GM23338 (cell line): ENCODE results near the gene RIMS1. TPM values are rescaled to one million over a fixed set of nuclear protein-coding genes. Genes with fewer than 3 reads are reported as not detected.

Experiments
- ATAC-seq: fragments of 200-7000 bp; cut with Tn5 transposase; 3 replicates; pipeline ENCODE4 v1.9.1; 2020
- DNase-seq: peaks from one replicate; pipeline ENCODE4 v3.0.0-alpha.2; 2015; ENCODE audit warnings: low spot score
- H2AFZ ChIP-seq: fragments of 200-600 bp; sonication (generic); 2 replicates; pipeline ENCODE4 v1.8.0; 2016; ENCODE audit warnings: antibody characterized with exemption, mild to moderate bottlenecking, moderate library complexity
- H3F3A ChIP-seq: fragments of 200-600 bp; sonication (generic); replicated peaks from 2 replicates; pipeline ENCODE4 v1.8.0; 2017; ENCODE audit warnings: antibody characterized with exemption, mixed run types, low read depth
- H3K27ac ChIP-seq: fragments of 200-600 bp; sonication (generic); 2 replicates; pipeline ENCODE4 v1.6.1; 2016; ENCODE audit warnings: low read depth
- H3K27me3 ChIP-seq: fragments of 200-600 bp; sonication (generic); 2 replicates; pipeline ENCODE4 v1.8.0; 2016; ENCODE audit warnings: mild to moderate bottlenecking, mixed run types, moderate library complexity; ENCODE audit not compliant: insufficient read depth
- H3K36me3 ChIP-seq: fragments of 200-600 bp; sonication (generic); 2 replicates; pipeline ENCODE4 v1.8.0; 2016; ENCODE audit warnings: mild to moderate bottlenecking; ENCODE audit not compliant: insufficient read depth
- H3K4me1 ChIP-seq: fragments of 200-600 bp; sonication (generic); 2 replicates; pipeline ENCODE4 v1.8.0; 2016; ENCODE audit warnings: mild to moderate bottlenecking, moderate library complexity; ENCODE audit not compliant: insufficient read depth
- H3K4me2 ChIP-seq: fragments of 200-600 bp; sonication (generic); 2 replicates; pipeline ENCODE4 v1.7.1; 2017; ENCODE audit warnings: mixed run types
- H3K4me3 ChIP-seq: fragments of 200-600 bp; sonication (generic); 2 replicates; pipeline ENCODE4 v1.6.1; 2016; ENCODE audit warnings: mixed run types
- H3K79me2 ChIP-seq: fragments of 200-600 bp; sonication (generic); replicated peaks from 2 replicates; pipeline ENCODE4 v1.8.0; 2017; ENCODE audit warnings: mild to moderate bottlenecking; ENCODE audit not compliant: insufficient read depth
- H3K9me2 ChIP-seq: fragments of 200-600 bp; sonication (generic); 2 replicates; pipeline ENCODE4 v1.8.0; 2017; ENCODE audit not compliant: insufficient read depth
- H4K20me1 ChIP-seq: fragments of 200-600 bp; sonication (generic); replicated peaks from 2 replicates; pipeline ENCODE4 v1.8.0; 2017; ENCODE audit warnings: mild to moderate bottlenecking; ENCODE audit not compliant: insufficient read depth
- H3K27ac Mint-ChIP-seq: 2 replicates; pipeline ENCODE4 v1.8.0; 2020; ENCODE audit warnings: inconsistent platforms, mild to moderate bottlenecking, moderate library complexity, mixed read lengths
- H3K27me3 Mint-ChIP-seq: 3 replicates; pipeline ENCODE4 v1.8.0; 2022; ENCODE audit warnings: low read depth, mild to moderate bottlenecking, moderate library complexity, mixed read lengths, inconsistent platforms; ENCODE audit not compliant: insufficient read depth, poor library complexity
- H3K36me3 Mint-ChIP-seq: 3 replicates; pipeline ENCODE4 v1.8.0; 2021; ENCODE audit warnings: low read depth, mild to moderate bottlenecking, inconsistent platforms, moderate library complexity, mixed read lengths
- H3K4me1 Mint-ChIP-seq: 3 replicates; pipeline ENCODE4 v1.8.0; 2020; ENCODE audit warnings: mild to moderate bottlenecking, inconsistent platforms, mixed read lengths
- H3K4me3 Mint-ChIP-seq: 3 replicates; pipeline ENCODE4 v1.8.0; 2021; ENCODE audit warnings: moderate library complexity, mild to moderate bottlenecking, inconsistent platforms, mixed read lengths
- H3K9me3 Mint-ChIP-seq: 3 replicates; pipeline ENCODE4 v1.8.0; 2020; ENCODE audit warnings: moderate library complexity, mild to moderate bottlenecking, inconsistent platforms, mixed read lengths
- CREB1 ChIP-seq: fragments of 250-450 bp; sonication (Bioruptor Pico); IDR thresholded peaks from 2 replicates; pipeline ENCODE4 v1.5.0; 2020; ENCODE audit warnings: low read depth, mild to moderate bottlenecking, moderate library complexity
- EZH2 ChIP-seq: fragments of 200-600 bp; sonication (generic); IDR thresholded peaks from one replicate; pipeline ENCODE4 v1.8.0; 2017; ENCODE audit warnings: antibody characterized with exemption, mild to moderate bottlenecking, low read depth; ENCODE audit not compliant: unreplicated experiment
- EZH2phosphoT487 ChIP-seq: fragments of 200-600 bp; sonication (generic); IDR thresholded peaks from one replicate; pipeline ENCODE4 v1.8.1; 2018; ENCODE audit warnings: antibody characterized with exemption; ENCODE audit not compliant: unreplicated experiment
- JUNB ChIP-seq: IDR thresholded peaks from one replicate; pipeline ENCODE4 v1.6.1; 2016; ENCODE audit warnings: antibody characterized with exemption; ENCODE audit not compliant: unreplicated experiment
- NANOG ChIP-seq: IDR thresholded peaks from 2 replicates; pipeline ENCODE4 v1.6.1; 2016; ENCODE audit warnings: antibody characterized with exemption, borderline replicate concordance
- POLR2AphosphoS5 ChIP-seq: IDR thresholded peaks from 2 replicates; pipeline ENCODE4 v1.6.1; 2016; ENCODE audit warnings: antibody characterized with exemption, low read depth
- STAT1 ChIP-seq: IDR thresholded peaks from one replicate; pipeline ENCODE4 v1.6.1; 2016; ENCODE audit warnings: antibody characterized with exemption; ENCODE audit not compliant: unreplicated experiment
- ZNF114 ChIP-seq: fragments of 250-450 bp; sonication (Bioruptor Pico); IDR thresholded peaks from 2 replicates; pipeline ENCODE4 v1.5.0; 2020; ENCODE audit warnings: mild to moderate bottlenecking, moderate library complexity
- ZNF331 ChIP-seq: fragments of 250-450 bp; sonication (Bioruptor Pico); IDR thresholded peaks from 2 replicates; pipeline ENCODE4 v1.5.0; 2020; ENCODE audit warnings: low read depth, mild to moderate bottlenecking, moderate library complexity
- polyA plus RNA-seq: library from polyadenylated mRNA; unstranded; fragments of >200 nt; fragmentation: Nextera tagmentation; extraction: Ambion mirVana; gene quantifications from 2 replicates; pipeline ENCODE4 v1.2.1, GENCODE V29; 2016
- total RNA-seq: library from RNA; depleted of rRNA; stranded (reverse); fragments of >200 nt; shearing (Covaris generic); gene quantifications from 2 replicates; pipeline ENCODE4 v1.2.3, GENCODE V29; 2014
- TF ChIP-seq, protein P1 (sequence below): IDR thresholded peaks from one replicate; pipeline ENCODE4 v1.6.1; 2018; ENCODE audit warnings: antibody characterized with exemption; ENCODE audit not compliant: unreplicated experiment
- TF ChIP-seq, protein P2 (sequence below): IDR thresholded peaks from 2 replicates; pipeline ENCODE4 v1.6.1; 2016; ENCODE audit warnings: antibody characterized with exemption
- TF ChIP-seq, protein P3 (sequence below), 2 experiments: fragments of 200-600 bp in 1 of 2; sonication (generic) in 1 of 2; conservative IDR thresholded peaks; 2 replicates each; pipeline versions ENCODE4 v1.5.1 to v1.6.1; 2016 to 2017; ENCODE audit warnings: antibody characterized with exemption in 2 of 2, low read depth in 2 of 2, mild to moderate bottlenecking in 2 of 2, moderate library complexity in 1 of 2
- TF ChIP-seq, protein P4 (sequence below): fragments of 250-450 bp; sonication (Bioruptor Pico); IDR thresholded peaks from 2 replicates; pipeline ENCODE4 v1.5.0; 2020; ENCODE audit warnings: mild to moderate bottlenecking, moderate library complexity

Gene RIMS1
- total and polyA plus RNA-seq, 2 experiments from 2014 or later = 0.89 to 4.0 TPM

DNA sequence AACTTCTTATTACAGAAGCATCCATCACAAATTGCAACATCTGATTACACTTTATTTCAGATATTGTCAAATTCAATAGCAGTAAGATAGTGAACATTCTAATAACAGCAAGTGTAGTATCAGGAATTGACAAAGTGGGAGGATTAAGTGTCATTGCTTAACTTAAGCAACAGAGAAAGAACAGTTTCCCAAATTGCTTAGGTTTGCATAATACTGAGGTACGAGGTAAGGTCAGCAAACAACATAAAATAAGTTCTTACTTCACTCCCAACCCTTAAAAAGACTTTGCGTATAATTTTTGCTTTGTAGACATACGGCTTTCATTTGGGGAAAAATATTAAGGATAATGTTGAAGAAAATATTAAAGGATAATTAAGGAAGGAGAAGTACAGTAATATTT is 163.0 kb downstream of the RIMS1 start:
- no peaks in the 10 kb centered on the region; the same call in 2 of the 3 replicates for H3K4me1 Mint-ChIP-seq
- Histone ChIP-seq H3K27me3 (no peaks in the 10 kb centered on the region), H3K27ac (no peak overlapping the region), H3K4me3 (no peak overlapping the region), H3F3A (no peaks in the 10 kb centered on the region), H4K20me1 (no peaks in the 10 kb centered on the region), H3K4me2 (no peak overlapping the region), H3K9me2 (no peaks in the 10 kb centered on the region), H2AFZ (no peak overlapping the region), H3K36me3 (no peaks in the 10 kb centered on the region), H3K79me2 (no peaks in the 10 kb centered on the region), H3K4me1 (no peaks in the 10 kb centered on the region)
- no peaks in the 10 kb centered on the region; the same call in 2 of the 3 replicates for H3K36me3 Mint-ChIP-seq
- ATAC-seq = no peak
- peaks cover 2% of the 10 kb centered on the region; the same call in 1 of the 3 replicates for H3K9me3 Mint-ChIP-seq
- no peak for DNase-seq
- no peak overlapping the region for H3K4me3 Mint-ChIP-seq
- peaks cover 3% of the 10 kb centered on the region for H3K27me3 Mint-ChIP-seq
- no peak for TF ChIP-seq POLR2AphosphoS5
- TF ChIP-seq, protein P1, sequence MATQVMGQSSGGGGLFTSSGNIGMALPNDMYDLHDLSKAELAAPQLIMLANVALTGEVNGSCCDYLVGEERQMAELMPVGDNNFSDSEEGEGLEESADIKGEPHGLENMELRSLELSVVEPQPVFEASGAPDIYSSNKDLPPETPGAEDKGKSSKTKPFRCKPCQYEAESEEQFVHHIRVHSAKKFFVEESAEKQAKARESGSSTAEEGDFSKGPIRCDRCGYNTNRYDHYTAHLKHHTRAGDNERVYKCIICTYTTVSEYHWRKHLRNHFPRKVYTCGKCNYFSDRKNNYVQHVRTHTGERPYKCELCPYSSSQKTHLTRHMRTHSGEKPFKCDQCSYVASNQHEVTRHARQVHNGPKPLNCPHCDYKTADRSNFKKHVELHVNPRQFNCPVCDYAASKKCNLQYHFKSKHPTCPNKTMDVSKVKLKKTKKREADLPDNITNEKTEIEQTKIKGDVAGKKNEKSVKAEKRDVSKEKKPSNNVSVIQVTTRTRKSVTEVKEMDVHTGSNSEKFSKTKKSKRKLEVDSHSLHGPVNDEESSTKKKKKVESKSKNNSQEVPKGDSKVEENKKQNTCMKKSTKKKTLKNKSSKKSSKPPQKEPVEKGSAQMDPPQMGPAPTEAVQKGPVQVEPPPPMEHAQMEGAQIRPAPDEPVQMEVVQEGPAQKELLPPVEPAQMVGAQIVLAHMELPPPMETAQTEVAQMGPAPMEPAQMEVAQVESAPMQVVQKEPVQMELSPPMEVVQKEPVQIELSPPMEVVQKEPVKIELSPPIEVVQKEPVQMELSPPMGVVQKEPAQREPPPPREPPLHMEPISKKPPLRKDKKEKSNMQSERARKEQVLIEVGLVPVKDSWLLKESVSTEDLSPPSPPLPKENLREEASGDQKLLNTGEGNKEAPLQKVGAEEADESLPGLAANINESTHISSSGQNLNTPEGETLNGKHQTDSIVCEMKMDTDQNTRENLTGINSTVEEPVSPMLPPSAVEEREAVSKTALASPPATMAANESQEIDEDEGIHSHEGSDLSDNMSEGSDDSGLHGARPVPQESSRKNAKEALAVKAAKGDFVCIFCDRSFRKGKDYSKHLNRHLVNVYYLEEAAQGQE = no peak
- TF ChIP-seq EZH2phosphoT487 = no peak
- TF ChIP-seq ZNF331 = no peak
- TF ChIP-seq EZH2 = no peak
- no peak for TF ChIP-seq JUNB
- TF ChIP-seq STAT1 = no peak
- TF ChIP-seq ZNF114 (CRISPR knock-in tag) = no peak
- TF ChIP-seq, protein P2, sequence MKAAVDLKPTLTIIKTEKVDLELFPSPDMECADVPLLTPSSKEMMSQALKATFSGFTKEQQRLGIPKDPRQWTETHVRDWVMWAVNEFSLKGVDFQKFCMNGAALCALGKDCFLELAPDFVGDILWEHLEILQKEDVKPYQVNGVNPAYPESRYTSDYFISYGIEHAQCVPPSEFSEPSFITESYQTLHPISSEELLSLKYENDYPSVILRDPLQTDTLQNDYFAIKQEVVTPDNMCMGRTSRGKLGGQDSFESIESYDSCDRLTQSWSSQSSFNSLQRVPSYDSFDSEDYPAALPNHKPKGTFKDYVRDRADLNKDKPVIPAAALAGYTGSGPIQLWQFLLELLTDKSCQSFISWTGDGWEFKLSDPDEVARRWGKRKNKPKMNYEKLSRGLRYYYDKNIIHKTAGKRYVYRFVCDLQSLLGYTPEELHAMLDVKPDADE = no peak
- TF ChIP-seq NANOG = no peak
- TF ChIP-seq CREB1 = no peak
- TF ChIP-seq, protein P3, sequence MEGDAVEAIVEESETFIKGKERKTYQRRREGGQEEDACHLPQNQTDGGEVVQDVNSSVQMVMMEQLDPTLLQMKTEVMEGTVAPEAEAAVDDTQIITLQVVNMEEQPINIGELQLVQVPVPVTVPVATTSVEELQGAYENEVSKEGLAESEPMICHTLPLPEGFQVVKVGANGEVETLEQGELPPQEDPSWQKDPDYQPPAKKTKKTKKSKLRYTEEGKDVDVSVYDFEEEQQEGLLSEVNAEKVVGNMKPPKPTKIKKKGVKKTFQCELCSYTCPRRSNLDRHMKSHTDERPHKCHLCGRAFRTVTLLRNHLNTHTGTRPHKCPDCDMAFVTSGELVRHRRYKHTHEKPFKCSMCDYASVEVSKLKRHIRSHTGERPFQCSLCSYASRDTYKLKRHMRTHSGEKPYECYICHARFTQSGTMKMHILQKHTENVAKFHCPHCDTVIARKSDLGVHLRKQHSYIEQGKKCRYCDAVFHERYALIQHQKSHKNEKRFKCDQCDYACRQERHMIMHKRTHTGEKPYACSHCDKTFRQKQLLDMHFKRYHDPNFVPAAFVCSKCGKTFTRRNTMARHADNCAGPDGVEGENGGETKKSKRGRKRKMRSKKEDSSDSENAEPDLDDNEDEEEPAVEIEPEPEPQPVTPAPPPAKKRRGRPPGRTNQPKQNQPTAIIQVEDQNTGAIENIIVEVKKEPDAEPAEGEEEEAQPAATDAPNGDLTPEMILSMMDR (conservative IDR thresholded peaks at IDR 0.05; ENCODE audit: low read depth in 2 of 2) = no peak
- TF ChIP-seq, protein P4, sequence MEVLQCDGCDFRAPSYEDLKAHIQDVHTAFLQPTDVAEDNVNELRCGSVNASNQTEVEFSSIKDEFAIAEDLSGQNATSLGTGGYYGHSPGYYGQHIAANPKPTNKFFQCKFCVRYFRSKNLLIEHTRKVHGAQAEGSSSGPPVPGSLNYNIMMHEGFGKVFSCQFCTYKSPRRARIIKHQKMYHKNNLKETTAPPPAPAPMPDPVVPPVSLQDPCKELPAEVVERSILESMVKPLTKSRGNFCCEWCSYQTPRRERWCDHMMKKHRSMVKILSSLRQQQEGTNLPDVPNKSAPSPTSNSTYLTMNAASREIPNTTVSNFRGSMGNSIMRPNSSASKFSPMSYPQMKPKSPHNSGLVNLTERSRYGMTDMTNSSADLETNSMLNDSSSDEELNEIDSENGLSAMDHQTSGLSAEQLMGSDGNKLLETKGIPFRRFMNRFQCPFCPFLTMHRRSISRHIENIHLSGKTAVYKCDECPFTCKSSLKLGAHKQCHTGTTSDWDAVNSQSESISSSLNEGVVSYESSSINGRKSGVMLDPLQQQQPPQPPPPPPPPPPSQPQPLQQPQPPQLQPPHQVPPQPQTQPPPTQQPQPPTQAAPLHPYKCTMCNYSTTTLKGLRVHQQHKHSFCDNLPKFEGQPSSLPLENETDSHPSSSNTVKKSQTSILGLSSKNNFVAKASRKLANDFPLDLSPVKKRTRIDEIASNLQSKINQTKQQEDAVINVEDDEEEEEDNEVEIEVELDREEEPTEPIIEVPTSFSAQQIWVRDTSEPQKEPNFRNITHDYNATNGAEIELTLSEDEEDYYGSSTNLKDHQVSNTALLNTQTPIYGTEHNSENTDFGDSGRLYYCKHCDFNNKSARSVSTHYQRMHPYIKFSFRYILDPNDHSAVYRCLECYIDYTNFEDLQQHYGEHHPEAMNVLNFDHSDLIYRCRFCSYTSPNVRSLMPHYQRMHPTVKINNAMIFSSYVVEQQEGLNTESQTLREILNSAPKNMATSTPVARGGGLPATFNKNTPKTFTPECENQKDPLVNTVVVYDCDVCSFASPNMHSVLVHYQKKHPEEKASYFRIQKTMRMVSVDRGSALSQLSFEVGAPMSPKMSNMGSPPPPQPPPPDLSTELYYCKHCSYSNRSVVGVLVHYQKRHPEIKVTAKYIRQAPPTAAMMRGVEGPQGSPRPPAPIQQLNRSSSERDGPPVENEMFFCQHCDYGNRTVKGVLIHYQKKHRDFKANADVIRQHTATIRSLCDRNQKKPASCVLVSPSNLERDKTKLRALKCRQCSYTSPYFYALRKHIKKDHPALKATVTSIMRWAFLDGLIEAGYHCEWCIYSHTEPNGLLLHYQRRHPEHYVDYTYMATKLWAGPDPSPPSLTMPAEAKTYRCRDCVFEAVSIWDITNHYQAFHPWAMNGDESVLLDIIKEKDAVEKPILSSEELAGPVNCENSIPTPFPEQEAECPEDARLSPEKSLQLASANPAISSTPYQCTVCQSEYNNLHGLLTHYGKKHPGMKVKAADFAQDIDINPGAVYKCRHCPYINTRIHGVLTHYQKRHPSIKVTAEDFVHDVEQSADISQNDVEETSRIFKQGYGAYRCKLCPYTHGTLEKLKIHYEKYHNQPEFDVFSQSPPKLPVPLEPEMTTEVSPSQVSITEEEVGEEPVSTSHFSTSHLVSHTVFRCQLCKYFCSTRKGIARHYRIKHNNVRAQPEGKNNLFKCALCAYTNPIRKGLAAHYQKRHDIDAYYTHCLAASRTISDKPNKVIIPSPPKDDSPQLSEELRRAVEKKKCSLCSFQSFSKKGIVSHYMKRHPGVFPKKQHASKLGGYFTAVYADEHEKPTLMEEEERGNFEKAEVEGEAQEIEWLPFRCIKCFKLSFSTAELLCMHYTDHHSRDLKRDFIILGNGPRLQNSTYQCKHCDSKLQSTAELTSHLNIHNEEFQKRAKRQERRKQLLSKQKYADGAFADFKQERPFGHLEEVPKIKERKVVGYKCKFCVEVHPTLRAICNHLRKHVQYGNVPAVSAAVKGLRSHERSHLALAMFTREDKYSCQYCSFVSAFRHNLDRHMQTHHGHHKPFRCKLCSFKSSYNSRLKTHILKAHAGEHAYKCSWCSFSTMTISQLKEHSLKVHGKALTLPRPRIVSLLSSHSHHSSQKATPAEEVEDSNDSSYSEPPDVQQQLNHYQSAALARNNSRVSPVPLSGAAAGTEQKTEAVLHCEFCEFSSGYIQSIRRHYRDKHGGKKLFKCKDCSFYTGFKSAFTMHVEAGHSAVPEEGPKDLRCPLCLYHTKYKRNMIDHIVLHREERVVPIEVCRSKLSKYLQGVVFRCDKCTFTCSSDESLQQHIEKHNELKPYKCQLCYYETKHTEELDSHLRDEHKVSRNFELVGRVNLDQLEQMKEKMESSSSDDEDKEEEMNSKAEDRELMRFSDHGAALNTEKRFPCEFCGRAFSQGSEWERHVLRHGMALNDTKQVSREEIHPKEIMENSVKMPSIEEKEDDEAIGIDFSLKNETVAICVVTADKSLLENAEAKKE (CRISPR knock-in tag) = no peak
- no peak overlapping the region for H3K27ac Mint-ChIP-seq
